Measurements from ENCODE around the gene RHOF. TPM values are rescaled to one million over a fixed set of nuclear protein-coding genes. Genes with fewer than 3 reads are reported as not detected.

The RHOF gene
- total and polyA plus RNA-seq, 2 of the 13 experiments (the other 11 are each of a cell fraction or from before 2014, with no cell fraction given) = 14.6 to 32.2 TPM

GRCh38 chr12:121802843-121803698 lies 9.6 kb upstream of the RHOF start:
- POLR2A ChIA-PET = interaction anchor here (0.6 to 14.5 kb wide), 19 partner anchors 4 to 830 kb away, joined by 3 to 393 read pairs (median 6); partner anchors contain the start of genes HPD, PSMD9, RHOF and SETD1B
- TF ChIP-seq, protein P1, sequence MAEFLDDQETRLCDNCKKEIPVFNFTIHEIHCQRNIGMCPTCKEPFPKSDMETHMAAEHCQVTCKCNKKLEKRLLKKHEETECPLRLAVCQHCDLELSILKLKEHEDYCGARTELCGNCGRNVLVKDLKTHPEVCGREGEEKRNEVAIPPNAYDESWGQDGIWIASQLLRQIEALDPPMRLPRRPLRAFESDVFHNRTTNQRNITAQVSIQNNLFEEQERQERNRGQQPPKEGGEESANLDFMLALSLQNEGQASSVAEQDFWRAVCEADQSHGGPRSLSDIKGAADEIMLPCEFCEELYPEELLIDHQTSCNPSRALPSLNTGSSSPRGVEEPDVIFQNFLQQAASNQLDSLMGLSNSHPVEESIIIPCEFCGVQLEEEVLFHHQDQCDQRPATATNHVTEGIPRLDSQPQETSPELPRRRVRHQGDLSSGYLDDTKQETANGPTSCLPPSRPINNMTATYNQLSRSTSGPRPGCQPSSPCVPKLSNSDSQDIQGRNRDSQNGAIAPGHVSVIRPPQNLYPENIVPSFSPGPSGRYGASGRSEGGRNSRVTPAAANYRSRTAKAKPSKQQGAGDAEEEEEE (CRISPR knock-in tag; IDR thresholded peaks at IDR 0.05; ENCODE audit: borderline replicate concordance) = no peak
- peak; percentile 77 for TF ChIP-seq RBFOX2 (IDR thresholded peaks at IDR 0.05; ENCODE audit: low read depth, low read length)
- no peak for TF ChIP-seq ZBTB39 (CRISPR knock-in tag; IDR thresholded peaks at IDR 0.05)
- no peak for TF ChIP-seq ZNF776 (CRISPR knock-in tag; IDR thresholded peaks at IDR 0.05)
- TF ChIP-seq ZNF274 (CRISPR knock-in tag; IDR thresholded peaks at IDR 0.05) = no peak
- no peak for TF ChIP-seq TBX3 (IDR thresholded peaks at IDR 0.05; ENCODE audit: borderline replicate concordance)
- TF ChIP-seq MLLT10 (CRISPR knock-in tag; IDR thresholded peaks at IDR 0.05) = no peak
- TF ChIP-seq NRL (CRISPR knock-in tag; IDR thresholded peaks at IDR 0.05; ENCODE audit: borderline replicate concordance) = no peak
- TF ChIP-seq POLR2A (IDR thresholded peaks at IDR 0.05; ENCODE audit: insufficient read depth in 1 of 2, low read depth in 2 of 2, low read length in 2 of 2) = peak in 1 of 2 experiments; percentile 97; a peak in 2 of 4 replicates
- TF ChIP-seq SNAI1 (CRISPR knock-in tag; IDR thresholded peaks at IDR 0.05; ENCODE audit: borderline replicate concordance) = peak; percentile 51; the same call in 1 of the 2 replicates
- no peak for TF ChIP-seq ZSCAN25 (CRISPR knock-in tag; IDR thresholded peaks at IDR 0.05)
- peak; percentile 76 for TF ChIP-seq HNRNPLL (IDR thresholded peaks at IDR 0.05; ENCODE audit: low read depth, low read length, poor library complexity, severe bottlenecking)
- TF ChIP-seq KLF16 (CRISPR knock-in tag; IDR thresholded peaks at IDR 0.05) = peak in 1 of 2 experiments; percentile 80; a peak in 2 of 4 replicates
- TF ChIP-seq GTF3A (CRISPR knock-in tag; conservative IDR thresholded peaks at IDR 0.05) = no peak
- peak; percentile 40; the same call in 1 of the 2 replicates for TF ChIP-seq CCDC6 (CRISPR knock-in tag; IDR thresholded peaks at IDR 0.05)

More at GRCh38 chr12:121802843-121803698, 9.6 kb upstream of the RHOF start:
- intact Hi-C loops (cut with micrococcal nuclease; ENCODE audit: unreplicated experiment) = no loop called here
- peak; percentile 87 for FAIRE-seq
- Histone ChIP-seq H3K9me3 (ENCODE audit: low read length) (no peaks in the 10 kb centered on the region), H3K27ac (ENCODE audit: extremely low read length, insufficient read depth, low read length) (peak overlapping the region; percentile 99), H3K4me1 (ENCODE audit: insufficient read depth, low read length) (peaks cover 40% of the 10 kb centered on the region), H2AFZ (ENCODE audit: low read length) (no peak overlapping the region), H3K27me3 (ENCODE audit: control insufficient read depth in 1 of 2, insufficient read depth in 2 of 2, low read length in 2 of 2) (no peaks in the 10 kb centered on the region; a peak in 1 of 5 replicates), H4K20me1 (ENCODE audit: insufficient read depth, low read length) (0 out of 2 replicates have a peak, but pooled peaks cover 2% of the 10 kb centered on the region), H3K9ac (ENCODE audit: insufficient read depth, low read depth, low read length) (peak overlapping the region; percentile 98), H3K4me3 (replicated peaks in 1 of 3; ENCODE audit: insufficient read depth in 1 of 3, low read depth in 2 of 3, low read length in 3 of 3) (peak overlapping the region; percentile 71 to 80 (median 79)), H3K4me2 (ENCODE audit: low read depth, low read length) (peak overlapping the region; percentile 96), H3K79me2 (ENCODE audit: insufficient read depth, low read length) (peaks cover 58% of the 10 kb centered on the region), H3K36me3 (replicated peaks in 1 of 2; ENCODE audit: control insufficient read depth in 1 of 2, insufficient read depth in 2 of 2, low read length in 2 of 2) (peaks cover 2 to 4% of the 10 kb centered on the region in 2 experiments; a peak in 2 of 5 replicates)
- CTCF ChIA-PET (ENCODE audit: low intra/inter-chr PET ratio, low total read pairs) = no interaction called here
- WGBS (ENCODE audit: low lambda C conversion rate) = 2% methylated on average over 35 of the region's 65 CpGs
- in situ Hi-C loops (cut with HindIII; ENCODE audit: extremely low pct_ligation_motif_present, low pct_unique_long_range_greater_than_20kb) = no loop called here
- peak; percentile 63 for ATAC-seq
- DNase-seq (ENCODE audit: low spot score) = peak; percentile 93
- TSS peak; percentile 47 for BruUV-seq (replicated peaks)

Measured in HepG2 (cell line).